GM11168 (cell line): Measurements from ENCODE around the gene SHB.

Experiments used
- in situ Hi-C: fragments of 300-500 bp; cut with MboI; formaldehyde crosslinking; loops from one replicate; pipeline ENCODE4 v1.12.0; 2022; ENCODE audit warnings: low sequenced_read_pairs; ENCODE audit not compliant: unreplicated experiment

The SHB gene

DNA sequence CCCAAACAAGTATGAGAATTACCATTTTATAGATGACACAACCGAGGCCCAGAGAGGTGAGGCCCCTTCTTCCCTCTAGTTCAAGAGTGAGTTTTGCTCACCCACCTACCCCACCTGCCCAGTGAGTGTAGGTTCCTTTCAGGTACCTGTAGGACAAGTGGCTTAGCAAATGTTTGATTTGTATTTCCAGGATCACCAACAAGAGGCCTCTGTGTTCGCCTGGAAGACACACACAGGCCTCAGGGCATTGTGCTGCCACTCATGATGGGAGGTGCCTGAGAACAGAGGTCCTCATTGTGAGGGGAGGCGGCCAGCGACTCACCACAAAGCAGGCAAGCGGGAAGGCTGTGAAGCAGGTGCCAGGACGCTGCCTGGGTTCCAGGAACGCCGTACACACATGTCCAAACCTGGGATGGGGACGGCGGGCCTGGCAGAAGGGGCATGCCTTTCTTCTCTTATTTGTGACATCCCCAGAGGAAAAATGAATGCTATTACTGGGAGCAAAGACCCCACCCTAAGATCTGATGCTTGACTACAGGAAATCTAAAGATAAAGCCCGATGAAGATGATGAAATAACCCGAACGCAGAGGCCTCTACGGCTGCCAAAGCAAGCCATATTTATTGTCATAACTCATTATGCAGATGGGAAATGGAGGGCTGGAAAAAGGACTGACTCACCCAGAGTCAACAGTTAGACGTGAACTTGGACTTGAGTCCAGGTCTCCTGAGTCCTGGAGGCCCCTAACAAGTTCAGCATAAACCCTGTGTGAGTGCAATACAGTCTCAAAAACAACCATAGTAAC is 104.9 kb downstream of the SHB start:
- in situ Hi-C loops, result no loop called here

DNA sequence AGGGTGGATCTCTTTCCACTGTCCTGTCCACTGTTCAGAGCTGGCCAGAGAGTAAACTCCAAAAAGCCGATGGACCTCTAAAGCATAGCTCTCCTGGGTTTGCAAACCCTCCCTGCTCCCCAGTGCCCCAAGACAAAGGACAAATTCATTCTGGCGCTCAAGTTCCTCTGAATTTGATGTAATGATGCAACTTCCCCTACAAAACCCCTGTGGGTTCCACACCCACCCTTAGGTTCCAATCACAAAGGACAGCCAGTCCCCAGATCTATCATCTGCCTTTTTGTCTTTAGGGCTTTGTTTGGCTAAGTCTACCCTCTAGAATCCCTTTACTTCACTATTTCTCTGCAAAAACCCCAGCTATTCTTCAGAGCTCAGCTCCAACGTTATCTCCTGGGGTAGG is 107.7 kb downstream of the SHB start:
- in situ Hi-C loops, result no loop called here

DNA sequence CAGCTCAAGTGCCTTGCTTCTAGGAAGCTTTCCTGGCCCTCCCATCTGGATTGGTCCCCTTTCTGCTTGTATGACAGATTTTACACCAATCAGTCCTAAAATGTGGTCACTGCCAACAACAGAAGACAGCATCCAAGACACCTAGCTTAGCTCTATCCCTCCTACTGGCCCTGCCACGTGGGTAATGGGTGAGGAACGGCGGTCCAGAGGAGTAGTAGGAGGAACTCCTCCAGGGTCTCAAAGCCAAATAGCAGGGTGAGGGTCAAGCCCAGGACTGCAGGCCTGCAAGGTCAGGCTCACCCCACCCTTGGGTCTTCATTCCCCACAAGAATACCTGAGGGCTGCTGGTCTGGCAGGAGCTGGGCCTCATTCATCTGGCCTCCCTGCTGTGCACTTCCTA is 108.4 kb downstream of the SHB start:
- in situ Hi-C loops, result no loop called here

DNA sequence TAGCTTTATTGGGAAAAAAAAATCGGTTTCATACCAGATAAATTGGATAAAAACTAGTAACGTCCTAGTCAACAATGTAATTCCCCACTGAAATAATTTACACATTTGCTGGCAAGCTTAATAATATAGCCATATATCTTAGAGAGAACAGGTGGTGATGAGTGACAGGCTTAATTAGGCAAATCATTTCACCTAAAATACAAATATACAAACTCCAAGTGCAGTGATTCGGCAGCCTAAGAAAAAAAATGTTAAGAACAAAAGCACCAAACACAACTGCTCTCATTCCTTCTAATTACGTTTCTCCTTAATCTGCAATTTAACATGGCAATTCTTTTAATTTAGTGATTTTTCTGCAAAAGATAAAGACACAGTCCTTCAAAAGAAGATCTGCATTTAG is 109.1 kb downstream of the SHB start:
- in situ Hi-C loops, result no loop called here

DNA sequence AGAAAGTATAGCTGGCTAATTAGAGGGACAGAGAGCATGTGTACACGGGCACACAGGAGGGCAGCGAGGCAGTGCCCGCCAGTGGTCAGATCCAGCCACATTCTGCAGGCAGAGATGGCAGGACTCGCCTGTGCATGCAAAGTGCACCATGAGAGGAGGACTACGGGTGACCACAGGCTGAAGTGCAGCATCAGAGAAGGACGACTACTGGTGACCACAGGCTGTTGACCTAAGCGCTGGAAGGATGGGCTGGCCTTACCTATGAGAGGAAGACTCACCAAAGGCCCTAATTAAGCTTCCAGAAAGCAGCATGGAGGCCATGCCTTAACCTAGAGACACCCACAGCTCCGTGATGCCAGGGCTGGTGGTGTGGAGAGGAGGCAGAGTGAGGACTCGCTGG is 110.9 kb downstream of the SHB start:
- in situ Hi-C loops, result no loop called here

DNA sequence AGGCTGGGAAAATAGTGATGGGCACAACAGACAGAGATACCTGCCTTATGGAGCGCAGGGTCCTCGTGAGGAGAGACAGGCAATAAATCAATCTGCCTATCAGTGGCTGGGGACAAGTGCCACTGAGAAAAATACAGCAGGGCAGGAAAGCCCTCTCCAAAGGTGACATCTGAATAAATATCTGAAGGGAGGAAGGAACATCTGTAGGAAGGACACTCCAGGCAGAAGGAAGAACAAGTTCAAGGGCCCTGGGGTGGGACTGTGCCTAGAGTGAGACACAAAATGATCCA is 111.4 kb downstream of the SHB start:
- in situ Hi-C loops, result no loop called here

DNA sequence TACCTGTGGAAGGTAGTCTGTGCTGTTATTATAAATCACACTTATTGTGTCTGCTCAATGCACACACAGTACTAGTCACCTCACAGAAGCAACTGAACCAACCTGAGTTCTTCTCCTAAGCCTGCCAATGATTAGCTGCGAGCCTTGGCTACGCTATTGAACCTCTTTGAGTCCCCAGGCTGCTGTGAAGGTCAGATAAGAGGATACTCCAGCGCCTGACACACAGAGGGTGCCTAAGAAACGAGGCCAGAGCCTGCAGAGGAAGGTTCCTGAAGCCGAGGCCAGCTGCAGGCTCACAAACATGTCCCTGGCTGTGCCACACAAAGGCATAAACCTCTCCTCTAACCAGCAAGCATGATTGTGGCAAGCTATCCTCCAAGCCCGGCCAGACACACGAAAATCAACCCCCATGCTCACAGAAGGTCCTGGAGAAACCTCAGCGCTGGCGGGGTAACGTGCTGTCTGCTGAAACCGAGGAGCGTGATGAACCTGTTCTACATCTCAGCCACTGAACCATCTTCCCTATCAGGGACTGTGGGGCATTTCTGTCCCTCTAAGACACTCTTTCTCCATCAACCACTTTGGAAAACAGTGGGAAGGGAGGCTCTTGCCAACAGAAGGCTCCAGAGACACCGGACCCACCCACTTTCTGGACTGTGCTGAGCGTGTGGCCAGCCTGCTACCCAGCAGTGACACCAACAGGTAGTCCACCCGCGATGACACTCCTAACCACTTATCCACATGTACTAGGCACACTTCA is 111.9 kb downstream of the SHB start:
- in situ Hi-C loops, result no loop called here

DNA sequence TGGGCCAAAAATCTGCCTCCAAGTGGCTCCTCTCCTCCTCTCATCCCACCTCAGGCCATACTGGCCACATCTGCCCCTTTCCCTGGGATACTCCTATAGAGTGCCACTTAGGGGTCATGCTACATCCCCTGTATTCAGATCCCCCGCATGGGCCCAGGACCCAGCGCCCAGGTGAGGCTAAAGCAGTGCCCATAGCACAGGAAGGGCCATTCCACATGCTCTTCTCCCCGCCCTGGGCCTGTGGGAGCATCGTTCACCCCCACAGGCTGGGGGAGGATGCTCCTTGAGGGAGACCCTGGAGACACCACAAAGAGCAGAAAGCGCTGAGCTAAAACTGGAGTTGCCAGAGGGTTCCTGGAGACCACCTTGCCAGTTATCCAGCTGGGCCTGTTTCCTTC is 112.6 kb downstream of the SHB start:
- in situ Hi-C loops, result no loop called here

DNA sequence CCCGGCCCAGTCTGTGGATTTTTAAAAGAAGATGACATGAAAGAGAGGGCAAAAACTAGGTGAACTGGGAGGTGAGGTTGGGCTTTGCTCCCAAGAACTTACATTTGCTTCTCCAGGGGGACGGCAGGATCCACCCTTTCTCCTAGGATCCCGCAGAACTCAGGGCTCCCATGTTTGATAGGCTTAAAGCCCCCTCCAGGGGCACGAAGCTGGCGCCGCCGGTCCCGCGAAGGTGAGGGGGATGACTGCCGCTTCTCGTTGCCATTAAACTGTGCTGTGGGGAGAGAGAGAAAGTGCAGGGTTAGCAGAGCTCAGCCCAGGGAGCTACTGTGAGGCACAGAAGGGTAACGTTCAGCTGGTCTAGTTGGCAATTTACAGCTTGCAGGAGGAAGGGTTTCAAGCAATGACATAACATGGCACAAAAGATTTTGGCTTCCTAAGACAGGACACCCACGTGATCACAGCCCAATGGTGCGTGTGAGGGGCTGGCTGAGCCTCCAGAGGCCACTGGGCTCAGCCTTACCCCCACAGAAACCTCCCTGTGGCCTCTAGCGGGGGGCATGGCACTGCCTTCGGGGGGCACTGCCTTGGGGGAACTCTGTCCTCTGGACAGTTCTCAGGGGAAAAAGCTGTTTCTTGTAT is 113.1 kb downstream of the SHB start:
- in situ Hi-C loops, result no loop called here

DNA sequence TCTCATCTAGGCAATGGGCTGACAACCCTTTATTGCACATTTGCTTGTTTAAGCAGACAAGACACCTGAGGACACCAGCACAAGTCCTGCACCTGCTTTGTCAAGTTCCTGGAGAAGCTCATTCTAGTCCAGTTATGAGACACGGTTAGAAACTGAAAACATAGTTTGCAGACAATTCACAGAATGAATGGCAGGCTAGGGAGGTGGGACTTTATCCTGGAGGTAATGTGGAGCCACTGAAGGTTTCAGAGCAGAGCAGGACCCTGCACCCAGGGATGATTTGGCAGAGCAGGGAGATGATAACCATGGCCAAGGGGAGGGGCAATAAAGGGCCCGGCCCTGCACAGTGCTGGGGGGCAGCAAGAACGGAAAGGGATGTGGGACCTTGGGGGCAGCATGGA is 114.4 kb downstream of the SHB start:
- in situ Hi-C loops, result no loop called here

DNA sequence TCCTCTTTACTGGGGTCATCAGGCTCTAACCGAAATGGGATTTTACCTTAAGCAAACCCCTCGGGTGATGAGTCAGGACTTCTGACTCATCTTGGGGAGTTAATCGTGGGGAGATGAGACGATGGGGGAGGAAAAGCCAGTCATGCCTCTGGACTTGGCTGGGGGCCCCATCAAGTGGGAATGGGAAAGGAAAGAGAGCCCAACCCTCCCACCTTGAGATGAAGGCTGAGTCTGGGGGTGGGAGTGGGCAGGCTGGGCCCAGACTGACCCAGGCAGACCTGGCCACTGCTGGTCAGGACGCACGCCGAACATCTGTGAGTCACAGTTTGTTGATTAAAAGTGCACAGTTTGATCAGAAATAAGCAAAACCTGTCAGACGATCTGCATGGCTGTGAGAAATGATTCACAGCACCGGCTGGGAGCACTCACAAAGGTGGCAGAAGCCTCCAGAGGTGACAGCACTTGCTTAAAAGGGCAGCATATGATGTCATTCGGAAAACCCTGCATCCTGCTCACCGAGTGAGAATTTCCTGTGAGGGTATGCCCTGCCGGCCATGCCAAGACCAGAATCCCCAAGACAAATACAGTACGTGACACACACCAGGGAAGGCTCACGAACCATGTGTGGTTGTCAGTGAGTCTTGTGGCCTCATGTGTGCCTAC is 115.1 kb downstream of the SHB start:
- in situ Hi-C loops, result no loop called here

DNA sequence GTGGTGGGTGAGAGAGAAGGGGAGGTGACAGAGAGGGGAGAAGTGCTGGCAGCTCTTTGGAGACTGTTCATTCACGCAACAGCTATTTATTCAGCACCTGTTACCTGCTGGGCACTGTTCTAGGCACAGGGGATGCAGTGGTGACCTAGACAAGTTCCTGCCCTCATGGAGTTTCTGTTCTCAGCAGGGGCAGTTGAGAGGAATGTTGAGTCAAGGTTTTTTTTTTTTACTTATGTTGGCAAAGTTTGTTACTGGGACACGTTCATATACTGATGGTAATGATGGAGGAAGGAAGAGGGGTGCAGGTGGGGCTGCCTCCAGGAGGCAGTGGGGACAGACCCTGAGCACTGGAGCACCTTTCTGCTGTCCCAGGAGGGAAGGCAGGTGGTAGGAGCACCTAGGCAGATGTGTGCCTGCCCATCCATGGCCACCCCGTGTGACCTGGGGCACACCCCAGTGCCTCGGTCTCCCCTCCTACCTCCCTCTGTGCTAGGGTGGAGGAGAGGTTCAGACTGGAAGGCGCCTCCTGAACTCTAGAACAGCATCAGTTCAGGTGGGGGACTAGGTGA is 115.7 kb downstream of the SHB start:
- in situ Hi-C loops, result no loop called here

DNA sequence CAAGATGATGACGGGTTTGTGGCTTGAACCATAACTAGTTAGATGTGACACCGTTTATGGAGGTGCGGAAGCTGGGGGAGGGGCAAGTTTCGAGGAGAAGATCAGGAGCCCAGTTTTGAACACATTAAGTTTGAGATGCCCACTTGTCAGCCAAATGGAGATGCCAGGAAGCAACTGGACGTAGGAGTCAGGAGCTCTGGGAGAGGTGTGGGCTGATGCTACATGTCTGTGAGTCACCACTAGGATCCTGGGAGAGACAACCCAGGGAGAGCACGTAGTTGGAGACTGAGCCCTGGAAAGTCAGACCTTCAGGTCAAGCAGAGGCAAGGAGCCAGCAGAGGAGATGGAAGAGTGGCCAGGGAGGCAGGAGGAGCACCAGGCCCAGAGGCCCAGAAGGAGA is 116.3 kb downstream of the SHB start:
- in situ Hi-C loops, result no loop called here

DNA sequence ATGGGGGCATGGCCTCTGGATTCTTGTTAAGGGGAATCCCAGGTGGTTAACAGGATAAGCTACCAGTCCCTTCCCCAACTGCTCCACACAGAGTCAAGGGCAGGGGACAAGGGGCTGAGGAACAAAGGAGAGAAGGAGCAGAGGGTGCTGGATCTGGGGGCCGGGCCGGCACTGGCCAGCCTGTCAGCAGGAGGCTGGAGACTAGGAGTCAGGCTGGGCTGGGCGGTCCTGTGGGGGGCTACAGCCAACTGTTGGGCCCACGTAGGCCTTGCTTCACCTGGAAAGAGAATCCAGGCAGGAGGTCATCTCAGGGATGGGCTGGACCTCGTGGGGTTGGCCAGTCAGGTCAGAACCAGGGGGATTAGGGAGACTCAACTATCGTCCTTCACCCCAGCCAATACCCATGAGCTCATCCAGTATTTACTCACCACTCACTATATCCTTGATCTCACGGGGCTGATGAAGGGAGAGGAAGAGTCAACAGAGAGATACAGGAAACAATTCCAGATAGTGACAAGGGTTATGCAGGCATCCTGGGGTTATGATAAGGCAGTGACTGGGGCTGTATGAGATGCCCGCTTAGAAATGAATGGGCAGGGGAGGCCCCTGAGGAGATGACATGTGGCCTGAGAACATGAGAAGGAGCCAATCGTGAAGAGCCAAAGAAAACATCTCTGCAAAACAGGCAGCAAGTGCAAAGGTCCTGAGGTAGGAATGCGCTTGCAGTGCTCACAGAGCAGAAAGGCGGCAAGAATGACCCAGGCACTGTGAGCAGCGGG is 117.2 kb downstream of the SHB start:
- in situ Hi-C loops, result no loop called here

DNA sequence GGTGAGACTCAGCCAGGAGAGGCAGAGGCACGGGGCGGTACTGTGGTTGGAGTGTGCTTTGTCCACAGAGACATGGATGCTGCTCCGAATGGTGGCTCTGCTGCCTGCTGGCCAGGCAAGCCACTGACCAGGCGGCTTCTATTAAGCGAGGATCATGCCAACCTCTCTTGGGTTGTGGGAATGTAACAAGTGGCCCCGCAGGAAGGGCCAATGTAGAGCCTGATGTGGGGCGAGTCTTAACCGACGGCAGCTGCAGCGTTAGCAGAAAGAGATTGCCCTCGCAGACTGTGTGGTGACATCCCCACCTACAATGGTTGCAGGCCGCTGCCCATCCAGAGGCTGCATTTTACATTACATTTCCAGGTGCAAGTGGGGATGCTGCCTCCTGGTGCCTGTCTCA is 118.5 kb downstream of the SHB start:
- in situ Hi-C loops, result no loop called here

DNA sequence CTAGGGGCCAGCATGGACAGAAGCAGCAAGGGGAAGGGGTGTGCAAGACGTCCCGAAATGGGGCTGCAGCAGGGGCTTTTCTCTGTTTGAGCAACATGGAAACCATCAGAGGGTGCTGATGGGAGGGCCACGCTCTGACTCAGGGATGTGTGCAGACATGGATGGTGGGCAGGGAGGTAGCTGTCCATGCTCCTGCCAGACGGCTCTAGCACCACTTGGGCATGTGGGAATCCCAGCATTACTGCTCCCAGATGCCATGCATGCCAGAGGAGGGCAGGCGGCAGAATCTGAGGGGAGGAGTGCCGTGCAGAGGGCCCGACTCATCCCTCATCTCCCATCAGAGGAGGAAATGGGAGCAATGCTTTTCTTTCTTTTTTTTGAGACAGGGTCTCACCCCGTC is 119.5 kb downstream of the SHB start:
- in situ Hi-C loops, result no loop called here

DNA sequence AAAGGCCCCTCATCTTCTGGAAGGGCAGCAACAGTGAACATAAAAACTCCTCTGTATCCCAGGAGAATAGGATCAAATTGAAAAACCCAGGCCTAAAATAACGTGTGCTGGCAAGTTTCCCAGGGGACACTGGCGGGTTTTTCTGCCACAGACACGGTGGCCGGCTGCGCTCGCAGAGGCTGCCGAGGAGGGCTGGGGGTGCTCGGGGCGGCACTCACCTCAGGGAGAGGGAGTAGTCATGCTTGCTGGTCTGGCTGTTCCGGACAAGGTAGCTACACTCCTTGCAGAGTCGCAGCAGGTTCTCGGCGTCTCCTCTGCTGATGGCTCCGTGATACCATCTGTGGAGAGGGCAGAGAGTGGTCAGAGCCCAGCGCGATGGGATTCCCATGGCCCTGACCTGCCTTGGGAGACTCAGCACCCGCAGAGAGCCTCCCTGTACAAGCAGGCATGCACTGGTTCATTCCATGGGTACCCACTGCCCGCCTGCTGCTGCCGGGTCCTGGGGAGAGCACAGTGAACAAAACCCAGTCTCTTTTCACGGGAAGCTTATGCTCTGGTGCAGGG is 120.5 kb downstream of the SHB start:
- in situ Hi-C loops, result no loop called here

DNA sequence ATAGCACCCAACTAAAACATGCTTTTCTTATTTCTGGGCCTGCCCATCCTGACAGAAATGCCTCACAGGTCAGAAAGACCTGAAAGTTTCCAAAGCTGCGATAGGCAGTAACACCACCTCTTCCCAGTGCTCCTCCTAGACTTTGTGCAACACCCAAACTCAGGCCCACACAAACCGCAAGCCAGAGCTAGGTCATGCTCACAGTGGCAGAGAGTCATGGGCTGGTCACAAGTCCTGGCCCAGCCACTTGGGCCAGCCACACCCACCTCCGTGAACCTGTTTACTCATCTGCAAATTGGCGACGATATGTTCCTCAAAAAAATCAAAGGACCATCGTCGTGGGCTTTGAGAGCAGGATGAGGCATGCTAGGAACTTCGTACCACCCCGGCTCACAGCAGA is 121.0 kb downstream of the SHB start:
- in situ Hi-C loops, result no loop called here

DNA sequence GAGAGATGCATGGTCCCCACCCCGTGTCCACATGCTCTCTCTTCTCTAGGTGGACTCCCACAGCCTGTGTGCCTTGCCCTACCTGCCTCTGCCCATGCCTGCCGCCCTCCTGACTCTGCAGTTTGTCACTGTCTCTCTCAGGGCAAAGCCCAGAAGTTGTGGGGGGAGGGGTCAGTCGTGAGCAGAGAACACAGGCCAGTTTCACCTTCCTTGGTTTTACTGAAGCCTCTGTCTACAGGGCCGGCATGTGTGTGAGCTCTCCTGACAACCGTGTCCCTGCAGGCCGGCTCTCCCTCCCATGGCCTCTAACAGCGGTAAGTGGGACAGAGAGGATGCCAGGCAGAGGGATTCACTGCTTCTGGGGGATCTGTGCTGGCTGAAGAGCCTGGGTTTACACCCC is 121.6 kb downstream of the SHB start:
- in situ Hi-C loops, result no loop called here

DNA sequence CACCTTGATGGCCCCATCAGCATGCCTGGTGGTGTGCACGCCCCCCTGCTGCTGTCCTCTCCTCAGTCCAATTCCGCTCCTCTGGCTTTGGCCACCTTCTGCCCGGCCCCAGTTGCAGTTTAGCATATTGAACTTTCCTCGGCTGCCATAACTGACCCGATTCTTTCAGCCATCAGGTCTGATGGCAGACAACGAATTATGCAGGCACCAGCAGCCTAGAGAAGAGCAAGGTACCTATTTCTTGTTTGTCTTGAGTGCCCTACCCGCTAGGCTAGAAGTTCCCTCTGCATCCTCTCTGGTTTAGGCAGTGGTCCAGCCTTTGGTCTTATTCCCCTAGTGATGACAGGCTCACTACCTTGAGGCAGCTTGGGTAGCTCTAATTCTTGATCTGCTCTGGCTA is 122.1 kb downstream of the SHB start:
- in situ Hi-C loops, result no loop called here
